ENCODE measurements around the gene ATXN7. TPM values are rescaled to one million over a fixed set of nuclear protein-coding genes. Genes with fewer than 3 reads are reported as not detected.

The ATXN7 gene
- total and polyA plus RNA-seq, 2 donors (not counting 1 experiment from before 2014, with no cell fraction given), result 6.3 to 11.1 TPM

GRCh38 chr3:63986146-63986545, 122.5 kb downstream of the ATXN7 start:
- Histone ChIP-seq H3K4me1 (ENCODE audit: control insufficient read depth, extremely low read depth, insufficient read depth, low read length) (no peaks in the 10 kb centered on the region), H3K36me3 (ENCODE audit: control insufficient read depth, insufficient read depth, low read length) (peaks cover 19% of the 10 kb centered on the region), H3K4me2 (ENCODE audit: extremely low read depth, insufficient read depth, low read length) (no peak overlapping the region), H3K79me2 (ENCODE audit: control insufficient read depth, insufficient read depth, low read length) (no peaks in the 10 kb centered on the region), H3K9me3 (ENCODE audit: control insufficient read depth, insufficient read depth, low read depth, low read length) (no peaks in the 10 kb centered on the region), H3K27me3 (ENCODE audit: control insufficient read depth, insufficient read depth, low read length) (no peaks in the 10 kb centered on the region), H3K9ac (ENCODE audit: insufficient read depth, low read length) (no peak overlapping the region), H2AFZ (ENCODE audit: low read length) (no peak overlapping the region), H3K27ac (ENCODE audit: insufficient read depth, low read length) (no peak overlapping the region), H3K4me3 (replicated peaks in 1 of 4; ENCODE audit: control extremely low read depth in 1 of 4, insufficient read depth in 1 of 4, low read depth in 3 of 4, low read length in 4 of 4) (no peak overlapping the region), H4K20me1 (ENCODE audit: control insufficient read depth, extremely low read depth, insufficient read depth, low read length) (no peaks in the 10 kb centered on the region)
- no peak for DNase-seq (ENCODE audit: low read depth in 2 of 2)
- TF ChIP-seq CTCF (conservative IDR thresholded peaks at IDR 0.05 in 1 of 2, IDR thresholded peaks at IDR 0.05 in 1 of 2; ENCODE audit: low read depth in 1 of 2, low read length in 2 of 2) (no peak), EZH2 (IDR thresholded peaks at IDR 0.05; ENCODE audit: low read length, missing control alignments) (no peak)

GRCh38 chr3:63986831-63987230, 123.2 kb downstream of the ATXN7 start:
- H3K27ac ChIP-seq (ENCODE audit: insufficient read depth, low read length), result no peak overlapping the region
- H3K4me2 ChIP-seq (ENCODE audit: extremely low read depth, insufficient read depth, low read length), result no peak overlapping the region
- H3K36me3 ChIP-seq (ENCODE audit: control insufficient read depth, insufficient read depth, low read length), result peaks cover 18% of the 10 kb centered on the region
- no peaks in the 10 kb centered on the region for H3K79me2 ChIP-seq (ENCODE audit: control insufficient read depth, insufficient read depth, low read length)
- TF ChIP-seq CTCF (conservative IDR thresholded peaks at IDR 0.05 in 1 of 2, IDR thresholded peaks at IDR 0.05 in 1 of 2; ENCODE audit: low read depth in 1 of 2, low read length in 2 of 2) (no peak), EZH2 (IDR thresholded peaks at IDR 0.05; ENCODE audit: low read length, missing control alignments) (no peak)
- no peak overlapping the region for H3K9ac ChIP-seq (ENCODE audit: insufficient read depth, low read length)
- H4K20me1 ChIP-seq (ENCODE audit: control insufficient read depth, extremely low read depth, insufficient read depth, low read length), result no peaks in the 10 kb centered on the region
- H3K4me3 ChIP-seq (replicated peaks in 1 of 4; ENCODE audit: control extremely low read depth in 1 of 4, insufficient read depth in 1 of 4, low read depth in 3 of 4, low read length in 4 of 4), result no peak overlapping the region
- H3K27me3 ChIP-seq (ENCODE audit: control insufficient read depth, insufficient read depth, low read length), result no peaks in the 10 kb centered on the region
- H3K4me1 ChIP-seq (ENCODE audit: control insufficient read depth, extremely low read depth, insufficient read depth, low read length), result no peaks in the 10 kb centered on the region
- no peaks in the 10 kb centered on the region for H3K9me3 ChIP-seq (ENCODE audit: control insufficient read depth, insufficient read depth, low read depth, low read length)
- no peak for DNase-seq (ENCODE audit: low read depth in 2 of 2)
- H2AFZ ChIP-seq (ENCODE audit: low read length), result no peak overlapping the region

GRCh38 chr3:63988943-63989342, 125.3 kb downstream of the ATXN7 start:
- H3K9me3 ChIP-seq (ENCODE audit: control insufficient read depth, insufficient read depth, low read depth, low read length), result no peaks in the 10 kb centered on the region
- no peak overlapping the region for H3K9ac ChIP-seq (ENCODE audit: insufficient read depth, low read length)
- H3K4me2 ChIP-seq (ENCODE audit: extremely low read depth, insufficient read depth, low read length), result no peak overlapping the region
- H3K36me3 ChIP-seq (ENCODE audit: control insufficient read depth, insufficient read depth, low read length), result peaks cover 10% of the 10 kb centered on the region
- TF ChIP-seq CTCF (conservative IDR thresholded peaks at IDR 0.05 in 1 of 2, IDR thresholded peaks at IDR 0.05 in 1 of 2; ENCODE audit: low read depth in 1 of 2, low read length in 2 of 2) (no peak), EZH2 (IDR thresholded peaks at IDR 0.05; ENCODE audit: low read length, missing control alignments) (no peak)
- no peaks in the 10 kb centered on the region for H4K20me1 ChIP-seq (ENCODE audit: control insufficient read depth, extremely low read depth, insufficient read depth, low read length)
- no peak overlapping the region for H3K4me3 ChIP-seq (replicated peaks in 1 of 4; ENCODE audit: control extremely low read depth in 1 of 4, insufficient read depth in 1 of 4, low read depth in 3 of 4, low read length in 4 of 4)
- no peak overlapping the region for H3K27ac ChIP-seq (ENCODE audit: insufficient read depth, low read length)
- no peaks in the 10 kb centered on the region for H3K4me1 ChIP-seq (ENCODE audit: control insufficient read depth, extremely low read depth, insufficient read depth, low read length)
- H2AFZ ChIP-seq (ENCODE audit: low read length), result no peak overlapping the region
- H3K79me2 ChIP-seq (ENCODE audit: control insufficient read depth, insufficient read depth, low read length), result no peaks in the 10 kb centered on the region
- H3K27me3 ChIP-seq (ENCODE audit: control insufficient read depth, insufficient read depth, low read length), result no peaks in the 10 kb centered on the region
- no peak for DNase-seq (ENCODE audit: low read depth in 2 of 2)

Data from fibroblast of lung (primary cell).